UCSD-AML1 (cell line): ENCODE results near the gene MYOC.
"Not testable (repeated sequence)": the region's sequence is repeated elsewhere in the genome, so short reads cannot be mapped to it uniquely, and the experiment has no call there.

ENCODE experiments used
- DNase-seq: peaks from one replicate; lab custom pipeline; 2025; ENCODE audit not compliant: unreplicated experiment; lab: John Stamatoyannopoulos, UW

The MYOC gene

GRCh38 chr1:171654201-171654941, 1.9 kb upstream of the MYOC start:
- peak; percentile 23 for DNase-seq

- no peak for DNase-seq
Observed at GRCh38 chr1:171653796-171654195, 1.3 kb upstream of the MYOC start.

DNA sequence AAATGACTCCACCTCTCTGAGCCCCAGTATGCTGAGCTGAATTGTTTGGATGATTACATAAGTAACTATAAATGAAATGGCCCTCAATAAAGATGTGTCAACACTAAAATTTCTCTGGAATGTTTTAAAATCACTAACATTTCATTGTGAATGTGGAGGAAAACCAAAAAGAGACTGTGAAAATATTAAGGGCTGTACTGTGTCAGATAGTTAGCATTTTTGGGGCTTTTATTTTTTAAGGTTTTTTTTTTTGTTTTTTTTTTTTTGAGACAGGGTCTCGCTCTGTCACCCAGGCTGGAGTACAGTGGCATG, 6.3 kb downstream of the MYOC start:
- no peak for DNase-seq

DNA sequence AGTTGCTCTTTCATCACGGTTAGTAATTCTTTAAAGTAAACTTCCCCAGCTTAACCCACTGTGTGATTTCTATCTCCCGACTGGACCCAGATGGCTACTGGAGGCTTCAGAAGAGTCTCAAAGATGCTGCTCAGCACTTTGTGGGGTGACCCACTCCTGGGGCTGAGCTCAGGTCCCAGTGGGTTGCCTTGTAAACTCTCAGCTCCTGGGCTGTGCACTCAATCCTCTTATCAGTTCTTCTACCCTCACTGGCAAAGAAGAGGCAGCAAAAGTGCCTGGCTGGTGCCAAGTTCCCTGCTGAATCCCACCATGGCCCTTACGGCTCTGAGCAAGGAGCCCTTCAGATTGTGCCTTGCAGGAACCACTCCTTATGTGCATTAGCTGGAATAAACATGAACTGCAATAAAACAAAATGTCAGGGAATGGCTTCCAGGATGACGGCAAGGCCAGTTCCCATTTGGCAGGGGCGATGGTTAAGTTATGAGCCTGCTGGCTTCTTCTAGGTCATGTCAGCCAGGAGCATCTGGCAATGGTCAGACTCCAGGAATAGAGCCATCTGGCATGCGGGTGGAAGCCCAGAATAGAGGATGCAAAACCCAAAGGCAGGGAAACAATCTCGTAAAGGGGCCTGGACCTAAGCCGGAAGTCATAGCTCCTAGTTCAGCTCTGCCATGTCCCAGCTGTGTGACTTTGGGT, 6.8 kb downstream of the MYOC start:
- DNase-seq = no peak

DNA sequence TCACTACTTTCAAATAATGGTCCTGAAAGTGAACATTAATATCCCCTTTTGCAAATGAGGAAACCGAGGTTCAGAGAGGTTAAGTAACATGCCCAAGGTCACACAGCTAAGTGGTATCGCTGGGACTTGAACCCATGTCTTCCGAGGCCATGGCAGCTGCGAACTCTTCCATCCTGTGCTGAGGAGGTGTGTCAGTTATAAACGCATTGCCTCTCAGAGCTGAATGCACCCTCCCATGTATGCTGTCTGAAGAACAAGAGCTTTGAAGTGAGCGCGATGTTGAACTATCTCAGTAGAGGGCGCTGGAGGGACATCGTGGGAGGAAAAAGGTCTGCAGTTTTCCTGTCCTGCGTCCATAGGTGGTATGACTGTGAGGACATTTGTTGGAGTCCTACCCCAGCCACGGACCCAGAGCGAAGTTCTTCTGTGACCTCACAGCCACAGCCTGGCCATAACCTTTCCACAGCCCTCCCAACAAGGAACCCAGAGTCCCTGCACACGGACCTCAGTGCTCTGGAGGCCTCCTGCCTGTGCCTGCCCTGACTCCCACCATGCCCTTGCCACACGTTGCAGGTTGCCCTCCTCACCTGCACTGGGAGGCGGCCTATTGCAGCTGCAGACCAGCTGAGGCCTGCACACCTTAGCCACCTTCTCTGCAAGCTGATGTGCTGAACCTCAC, 7.5 kb downstream of the MYOC start:
- DNase-seq = peak; percentile 72

DNA sequence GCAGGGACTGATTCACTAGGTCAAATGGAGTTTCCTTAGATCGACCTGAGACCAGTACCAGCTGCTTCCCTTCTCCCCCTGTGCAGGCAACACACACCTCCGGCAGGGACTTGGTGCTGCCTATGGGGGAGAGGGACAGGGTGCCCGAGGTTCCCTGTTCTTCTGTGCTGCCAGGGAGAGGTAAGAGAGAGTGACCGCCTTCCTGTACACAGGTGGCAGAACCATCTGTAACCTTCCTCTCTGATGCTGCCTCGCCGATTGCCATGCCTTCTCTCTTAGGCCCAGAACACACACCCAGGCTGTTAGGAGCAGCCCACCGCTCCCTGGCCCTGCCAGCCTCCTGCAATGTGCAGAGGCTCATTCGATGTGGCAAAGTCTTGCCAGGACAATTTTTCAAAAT, 9.3 kb downstream of the MYOC start:
- no peak for DNase-seq

GRCh38 chr1:171642197-171642596, 10.3 kb downstream of the MYOC start:
- no peak for DNase-seq

DNA sequence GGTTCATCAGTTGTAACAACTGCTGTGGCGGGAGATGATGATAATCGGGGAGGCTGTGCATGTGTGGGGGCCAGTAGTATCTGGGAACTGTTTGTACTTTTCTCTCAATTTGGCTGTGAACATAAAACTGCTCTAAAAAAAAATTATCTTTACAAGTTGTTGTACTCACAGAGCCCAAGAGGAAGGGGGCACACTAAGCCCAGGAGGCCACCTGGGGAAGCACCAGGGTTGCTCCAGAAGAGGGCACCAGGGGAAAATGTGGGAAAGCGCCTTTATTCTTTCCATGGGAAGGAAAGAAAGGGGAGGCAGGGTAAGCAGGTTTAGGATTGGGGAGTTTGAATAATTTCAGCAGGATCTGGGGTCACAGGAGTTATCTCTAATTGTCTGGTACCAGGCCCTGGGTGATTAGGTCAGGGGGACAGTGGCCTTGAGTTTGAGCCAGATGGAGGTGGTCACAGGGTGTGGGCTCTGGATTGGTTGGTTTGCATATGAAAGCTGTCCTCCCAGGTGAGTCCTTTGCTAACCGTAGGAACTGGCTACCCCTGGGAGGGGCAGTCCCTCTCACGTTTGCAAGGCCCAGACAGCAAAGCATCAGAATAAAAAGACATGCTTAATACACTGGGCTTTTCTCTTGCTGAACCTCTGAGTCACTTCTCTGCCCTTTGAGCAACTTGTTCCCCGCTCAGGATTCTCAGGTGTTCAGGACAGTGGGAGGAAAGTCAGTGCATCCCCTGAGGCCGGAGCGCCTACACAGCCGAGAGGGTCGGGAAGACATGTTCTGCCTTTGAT, 11.2 kb downstream of the MYOC start:
- no peak for DNase-seq

- DNase-seq = no peak
Observed at GRCh38 chr1:171640225-171640624, 12.3 kb downstream of the MYOC start.

DNA sequence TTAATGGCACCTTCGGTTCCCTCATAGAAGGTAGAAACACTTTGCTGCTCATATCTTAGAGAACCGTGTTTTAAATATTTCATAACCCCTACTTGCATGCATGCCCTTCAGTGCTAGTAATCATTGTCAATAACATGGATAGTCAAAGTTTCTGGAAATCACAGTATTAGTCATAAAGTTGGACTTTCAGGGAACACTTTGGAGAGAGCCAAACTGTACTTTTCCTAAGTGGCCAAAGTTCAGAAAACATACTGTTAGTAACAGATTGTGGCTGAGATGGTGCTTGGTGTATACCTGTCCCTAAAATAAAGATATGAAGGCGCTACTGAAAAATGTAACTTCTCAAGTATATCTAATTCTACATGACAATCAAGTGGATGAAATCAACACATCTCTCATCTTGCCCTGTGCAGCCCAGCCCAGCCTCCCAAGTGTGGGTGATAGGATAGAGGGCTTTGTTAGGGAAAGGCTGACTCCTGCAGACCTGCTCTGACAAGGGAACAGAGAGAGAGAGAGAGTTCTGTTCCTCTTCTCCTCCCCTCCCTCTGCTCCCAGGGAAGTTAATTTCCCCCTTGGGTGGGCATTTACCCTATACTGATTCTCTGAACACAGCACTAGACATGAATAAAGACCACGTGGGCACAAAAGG, 14.4 kb downstream of the MYOC start:
- DNase-seq = no peak

- no peak for DNase-seq
Observed at GRCh38 chr1:171636141-171636540, 16.3 kb downstream of the MYOC start.

DNA sequence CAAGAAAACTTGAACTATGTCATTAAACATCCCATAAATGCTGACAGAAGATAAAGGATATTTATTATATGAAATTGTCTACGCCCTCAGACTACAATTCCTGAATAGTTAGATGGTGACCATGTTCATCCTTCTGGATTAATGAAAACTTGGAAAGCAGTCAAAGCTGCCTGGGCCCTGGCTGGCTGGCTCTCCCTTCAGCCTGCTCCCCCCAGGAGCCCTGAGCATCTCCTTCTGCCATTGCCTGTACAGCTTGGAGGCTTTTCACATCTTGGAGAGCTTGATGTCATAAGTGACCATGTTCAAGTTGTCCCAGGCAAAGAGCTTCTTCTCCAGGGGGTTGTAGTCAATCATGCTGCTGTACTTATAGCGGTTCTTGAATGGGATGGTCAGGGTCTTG, 16.8 kb downstream of the MYOC start:
- no peak for DNase-seq

GRCh38 chr1:171628225-171628624, 24.3 kb downstream of the MYOC start:
- DNase-seq = no peak

DNA sequence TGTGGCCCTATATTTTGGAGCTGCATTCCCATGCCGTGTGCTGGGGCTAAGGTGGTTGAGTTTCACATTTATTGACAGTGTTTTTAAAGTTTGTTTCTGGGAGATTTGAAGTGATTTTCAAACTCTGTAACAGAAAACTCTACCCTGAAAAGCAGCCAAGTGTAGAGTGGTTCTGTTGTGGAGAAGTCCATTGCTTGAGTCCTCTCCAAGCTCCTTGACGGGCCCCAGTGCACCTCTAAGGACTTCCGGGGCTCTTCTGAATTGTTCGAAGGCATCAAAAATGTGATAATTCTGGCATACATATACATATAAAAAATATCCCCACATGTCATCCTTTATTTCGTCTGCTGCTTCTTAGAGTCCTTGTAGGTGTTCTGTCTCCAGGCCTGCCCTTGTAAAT, 25.5 kb downstream of the MYOC start:
- no peak for DNase-seq

- DNase-seq = no peak
Observed at GRCh38 chr1:171625225-171625624, 27.3 kb downstream of the MYOC start.

GRCh38 chr1:171623651-171624331, 28.7 kb downstream of the MYOC start:
- no peak for DNase-seq

DNA sequence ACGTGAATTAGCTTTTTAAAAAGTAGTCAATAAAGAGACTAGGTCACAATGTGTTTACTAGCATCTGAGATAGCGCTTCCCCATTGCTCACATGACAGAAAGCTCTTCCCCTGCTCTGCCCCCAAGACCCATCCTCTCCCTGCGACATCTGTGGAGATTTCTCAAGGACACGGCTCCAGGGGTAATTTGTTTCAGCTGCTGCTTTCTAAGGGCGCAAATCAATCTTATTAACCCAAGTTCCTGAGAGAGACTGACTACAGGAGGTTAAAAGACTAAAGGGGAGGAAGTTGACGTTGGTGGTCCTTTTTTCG, 30.4 kb downstream of the MYOC start, which contains the start of gene MYOCOS:
TSS of gene MYOCOS (plus strand) at position 92 of the 311 bp plus-strand sequence. CDS start 1,641 bp downstream, outside the sequence.
- no peak for DNase-seq

- no peak for DNase-seq
Observed at GRCh38 chr1:171616586-171616985, 35.9 kb downstream of the MYOC start.

- DNase-seq = not testable (repeated sequence)
Observed at GRCh38 chr1:171615122-171615906, 37.2 kb downstream of the MYOC start.

GRCh38 chr1:171613282-171613681, 39.2 kb downstream of the MYOC start:
- DNase-seq = no peak
